WTC11 (cell line): ENCODE data around the gene IL1R1. TPM values are rescaled to one million over a fixed set of nuclear protein-coding genes. Genes with fewer than 3 reads are reported as not detected.

Experiments
- ATAC-seq: fragments of 200-7000 bp; cut with Tn5 transposase; 2 replicates; pipeline ENCODE4 v1.10.0; 2021; ENCODE audit warnings: mild to moderate bottlenecking, moderate library complexity
- CTCF ChIA-PET: fragments of 300-600 bp; sonication (Branson Sonifier 250); formaldehyde crosslinking; loops from one replicate; lab custom pipeline; 2021; ENCODE audit warnings: antibody characterized with exemption; lab: Charles Lee
- POLR2A ChIA-PET: fragments of 350-600 bp; sonication (Branson Sonifier 250); formaldehyde crosslinking; loops from one replicate; lab custom pipeline; 2021; ENCODE audit warnings: antibody characterized with exemption; lab: Charles Lee
- DNase-seq: peaks from one replicate; pipeline ENCODE4 v3.0.0; 2021; ENCODE audit warnings: low spot score
- H3K27ac Mint-ChIP-seq: 2 replicates; pipeline ENCODE4 v1.8.0; 2021; ENCODE audit warnings: mixed read lengths
- H3K27me3 Mint-ChIP-seq: 2 replicates; pipeline ENCODE4 v1.8.0; 2021; ENCODE audit warnings: low read depth, mild to moderate bottlenecking, moderate library complexity, mixed read lengths
- H3K36me3 Mint-ChIP-seq: 2 replicates; pipeline ENCODE4 v1.8.0; 2021; ENCODE audit warnings: mixed read lengths
- H3K4me1 Mint-ChIP-seq: 2 replicates; pipeline ENCODE4 v1.8.0; 2022; ENCODE audit warnings: mixed read lengths
- H3K4me3 Mint-ChIP-seq: 2 replicates; pipeline ENCODE4 v1.8.0; 2021; ENCODE audit warnings: mild to moderate bottlenecking, moderate library complexity, mixed read lengths
- H3K9me3 Mint-ChIP-seq: 2 replicates; pipeline ENCODE4 v1.8.0; 2021; ENCODE audit warnings: mixed read lengths
- ATF6 ChIP-seq: sonication (generic); formaldehyde crosslinking; IDR thresholded peaks from 2 replicates; pipeline ENCODE4 v1.8.1; 2023; ENCODE audit warnings: mild to moderate bottlenecking, missing genetic modification reagents
- CDX4 ChIP-seq: fragments of 250-450 bp; sonication (Bioruptor Pico); IDR thresholded peaks from 2 replicates; pipeline ENCODE4 v1.9.0; 2021; ENCODE audit warnings: moderate library complexity, mild to moderate bottlenecking, inconsistent platforms, borderline replicate concordance
- ESRRA ChIP-seq: sonication (generic); formaldehyde crosslinking; IDR thresholded peaks from 2 replicates; pipeline ENCODE4 v1.8.1; 2022; ENCODE audit warnings: mild to moderate bottlenecking, missing genetic modification reagents, borderline replicate concordance
- FOXP1 ChIP-seq: sonication (generic); formaldehyde crosslinking; IDR thresholded peaks from 2 replicates; pipeline ENCODE4 v1.8.0; 2022; ENCODE audit warnings: missing genetic modification reagents, mild to moderate bottlenecking, moderate library complexity, borderline replicate concordance
- GRHL2 ChIP-seq: fragments of 250-450 bp; sonication (Bioruptor Pico); IDR thresholded peaks from 2 replicates; pipeline ENCODE4 v1.8.0; 2022; ENCODE audit warnings: mild to moderate bottlenecking, moderate library complexity; ENCODE audit not compliant: insufficient replicate concordance, severe bottlenecking
- GTF2I ChIP-seq: fragments of 250-450 bp; sonication (Bioruptor Pico); conservative IDR thresholded peaks from 2 replicates; pipeline ENCODE4 v1.4.0; 2021; ENCODE audit warnings: mild to moderate bottlenecking
- HMGXB4 ChIP-seq: sonication (generic); formaldehyde crosslinking; IDR thresholded peaks from 2 replicates; pipeline ENCODE4 v1.8.1; 2023; ENCODE audit warnings: mild to moderate bottlenecking, moderate library complexity, missing genetic modification reagents
- JAZF1 ChIP-seq: fragments of 250-450 bp; sonication (Bioruptor Pico); IDR thresholded peaks from 2 replicates; pipeline ENCODE4 v1.9.0; 2021; ENCODE audit warnings: moderate library complexity, mild to moderate bottlenecking, inconsistent platforms
- MLX ChIP-seq: sonication (generic); formaldehyde crosslinking; IDR thresholded peaks from 2 replicates; pipeline ENCODE4 v1.8.1; 2023; ENCODE audit warnings: mild to moderate bottlenecking, missing genetic modification reagents, moderate library complexity
- MXD4 ChIP-seq: fragments of 250-450 bp; sonication (Bioruptor Pico); IDR thresholded peaks from 2 replicates; pipeline ENCODE4 v1.8.0; 2021; ENCODE audit warnings: mild to moderate bottlenecking, moderate library complexity, borderline replicate concordance
- MYBL2 ChIP-seq: sonication (generic); formaldehyde crosslinking; IDR thresholded peaks from 2 replicates; pipeline ENCODE4 v1.8.1; 2023; ENCODE audit warnings: mild to moderate bottlenecking, moderate library complexity, missing genetic modification reagents
- USF2 ChIP-seq: sonication (generic); formaldehyde crosslinking; IDR thresholded peaks from 2 replicates; pipeline ENCODE4 v1.8.1; 2023; ENCODE audit warnings: mild to moderate bottlenecking, missing genetic modification reagents, moderate library complexity
- ZBTB21 ChIP-seq: sonication (generic); formaldehyde crosslinking; IDR thresholded peaks from 2 replicates; pipeline ENCODE4 v1.8.1; 2023; ENCODE audit warnings: mild to moderate bottlenecking, missing genetic modification reagents, borderline replicate concordance
- ZBTB43 ChIP-seq: sonication (generic); formaldehyde crosslinking; IDR thresholded peaks from 2 replicates; pipeline ENCODE4 v1.8.1; 2023; ENCODE audit warnings: mild to moderate bottlenecking, missing genetic modification reagents
- ZNF263 ChIP-seq: sonication (generic); formaldehyde crosslinking; IDR thresholded peaks from 2 replicates; pipeline ENCODE4 v1.8.1; 2022; ENCODE audit warnings: low read depth, mild to moderate bottlenecking, moderate library complexity, missing genetic modification reagents
- ZNF281 ChIP-seq: sonication (generic); formaldehyde crosslinking; IDR thresholded peaks from 2 replicates; pipeline ENCODE4 v1.8.0; 2023; ENCODE audit warnings: mild to moderate bottlenecking, missing genetic modification reagents
- ZNF416 ChIP-seq: fragments of 250-450 bp; sonication (Bioruptor Pico); IDR thresholded peaks from 2 replicates; pipeline ENCODE4 v1.9.0; 2021; ENCODE audit warnings: mild to moderate bottlenecking, inconsistent platforms
- ZNF423 ChIP-seq: fragments of 250-450 bp; sonication (Bioruptor Pico); IDR thresholded peaks from 2 replicates; pipeline ENCODE4 v2.1.2; 2022; ENCODE audit warnings: mild to moderate bottlenecking, moderate library complexity
- ZSCAN18 ChIP-seq: fragments of 250-450 bp; sonication (Bioruptor Pico); IDR thresholded peaks from 2 replicates; pipeline ENCODE4 v2.1.2; 2022; ENCODE audit warnings: mild to moderate bottlenecking, moderate library complexity
- total RNA-seq: library from RNA; stranded (reverse); gene quantifications from 3 replicates; pipeline ENCODE4 v1.2.3, GENCODE V29; 2021

The IL1R1 gene
- total RNA-seq, 1 experiment from 2014 or later = 0.37 TPM

- H3K27ac Mint-ChIP-seq = no peak overlapping the region
- TF ChIP-seq USF2 = no peak
- TF ChIP-seq CDX4 = no peak
- TF ChIP-seq ZNF423 (CRISPR knock-in tag) = no peak
- no peak for TF ChIP-seq MLX (CRISPR knock-in tag)
- no peak for TF ChIP-seq MXD4 (CRISPR knock-in tag)
- TF ChIP-seq ZSCAN18 (CRISPR knock-in tag) = no peak
- TF ChIP-seq JAZF1 (CRISPR knock-in tag) = no peak
- TF ChIP-seq ZNF263 (CRISPR knock-in tag) = no peak
- TF ChIP-seq ZBTB43 = no peak
- TF ChIP-seq ZBTB21 (CRISPR knock-in tag) = no peak
- no peak for TF ChIP-seq GTF2I (CRISPR knock-in tag)
- no peak for TF ChIP-seq GRHL2 (CRISPR knock-in tag)
- no peak for TF ChIP-seq ZNF416 (CRISPR knock-in tag)
- TF ChIP-seq MYBL2 (CRISPR knock-in tag) = no peak
- no peak for TF ChIP-seq ESRRA (CRISPR knock-in tag)
- TF ChIP-seq HMGXB4 = no peak
- TF ChIP-seq ZNF281 = no peak
- TF ChIP-seq FOXP1 = no peak
- no peak for TF ChIP-seq ATF6 (CRISPR knock-in tag)
- TF ChIP-seq, all 79 proteins: peak for 0
- DNase-seq = no peak
- ChIA-PET POLR2A (interaction anchor here (1.3 kb wide), 1 partner anchor 10 kb away, joined by 3 read pairs; no protein-coding TSS in a partner anchor), CTCF (interaction anchor here (1.0 kb wide), 1 partner anchor 17 kb away, joined by 3 read pairs; no protein-coding TSS in a partner anchor)
- Mint-ChIP-seq H3K4me1 (no peaks in the 10 kb centered on the region), H3K4me3 (no peak overlapping the region), H3K27me3 (no peaks in the 10 kb centered on the region), H3K9me3 (peaks cover 33% of the 10 kb centered on the region), H3K36me3 (peaks cover 12% of the 10 kb centered on the region; the same call in 1 of the 2 replicates)
- peak; percentile 46; the same call in 1 of the 2 replicates for ATAC-seq
Measured at GRCh38 chr2:102149644-102150455, 7.3 kb downstream of the IL1R1 start.
